HEK293T (cell line): ENCODE results near the gene WWOX.

ENCODE experiments used
- FOXM1 ChIP-seq: fragments of 450-650 bp; IDR thresholded peaks from 2 replicates; pipeline ENCODE4 v1.6.1; 2017; ENCODE audit warnings: mild to moderate bottlenecking, borderline replicate concordance
- LEF1 ChIP-seq: fragments of 450-650 bp; IDR thresholded peaks from 2 replicates; pipeline ENCODE4 v1.6.1; 2017; ENCODE audit warnings: mild to moderate bottlenecking, borderline replicate concordance
- SUZ12 ChIP-seq: fragments of 450-650 bp; IDR thresholded peaks from 2 replicates; pipeline ENCODE4 v1.6.1; 2016; ENCODE audit warnings: mild to moderate bottlenecking

DNA sequence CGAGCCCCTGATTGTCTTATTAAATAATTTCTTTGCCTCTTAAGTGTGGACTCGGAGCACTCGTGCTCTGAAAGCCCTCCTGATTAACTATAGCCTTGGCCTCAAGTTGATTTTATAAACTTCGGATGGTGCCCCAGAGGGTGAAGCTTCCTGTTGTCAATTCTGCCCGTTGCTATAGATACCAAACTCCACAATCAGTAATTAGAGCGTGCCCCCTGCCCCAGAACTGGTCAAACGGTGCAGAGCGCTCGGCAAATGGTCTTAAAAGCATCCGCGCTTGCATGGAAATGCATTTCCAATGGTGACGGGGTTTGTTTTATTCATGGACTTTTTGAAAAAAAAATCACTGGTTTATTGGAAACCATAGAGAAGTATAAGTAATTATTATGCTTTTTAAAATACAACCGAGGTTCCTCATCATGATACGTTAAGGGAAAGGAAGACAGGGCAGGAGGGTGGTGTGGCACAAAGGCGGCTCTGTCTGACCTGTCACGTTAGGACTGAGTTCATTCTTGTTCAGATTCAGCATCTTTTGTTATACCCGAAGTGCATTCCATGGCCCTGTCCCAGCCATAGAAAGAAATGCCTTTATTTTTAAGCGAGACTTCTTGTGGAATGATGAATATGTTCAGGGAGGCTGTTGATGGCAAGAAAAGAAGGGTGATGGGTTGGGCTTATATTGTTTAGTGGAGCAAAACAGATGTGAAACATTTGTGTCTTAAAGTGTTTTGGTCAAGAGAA is 1024.7 kb downstream of the WWOX start:
- no peak for TF ChIP-seq SUZ12
- TF ChIP-seq FOXM1 = no peak
- no peak for TF ChIP-seq LEF1
